ENCODE measurements around the gene SLC25A12.
A peak's percentile ranks its signal among the peaks of the same experiment; 100 is the strongest.
"Not testable (repeated sequence)": the region's sequence is repeated elsewhere in the genome, so short reads cannot be mapped to it uniquely, and the experiment has no call there.

Gene SLC25A12

GRCh38 chr2:171789956-171790355 lies 104.1 kb downstream of the SLC25A12 start:
- no peak for DNase-seq

GRCh38 chr2:171788316-171788993 lies 105.6 kb downstream of the SLC25A12 start:
- DNase-seq, result no peak

GRCh38 chr2:171787333-171788072 lies 106.5 kb downstream of the SLC25A12 start:
- DNase-seq, result no peak

- DNase-seq, result no peak
These were observed 108.6 kb downstream of the SLC25A12 start for GRCh38 chr2:171785450-171785849.

GRCh38 chr2:171778515-171778914 lies 115.5 kb downstream of the SLC25A12 start:
- no peak for DNase-seq

- not testable (repeated sequence) for DNase-seq
These were observed 119.5 kb downstream of the SLC25A12 start for GRCh38 chr2:171774581-171774980.

- DNase-seq, result no peak
These were observed 121.7 kb downstream of the SLC25A12 start for GRCh38 chr2:171772373-171772772.

- no peak for DNase-seq
These were observed 122.6 kb downstream of the SLC25A12 start for GRCh38 chr2:171771463-171771862.

GRCh38 chr2:171763602-171764001 lies 130.4 kb downstream of the SLC25A12 start:
- no peak for DNase-seq

GRCh38 chr2:171762879-171763573 lies 131.0 kb downstream of the SLC25A12 start:
- peak in 1 of 14 donors; percentile 1 for DNase-seq

- not testable (repeated sequence) for DNase-seq
These were observed 132.9 kb downstream of the SLC25A12 start for GRCh38 chr2:171761176-171761575.

- DNase-seq, result not testable (repeated sequence)
These were observed 135.3 kb downstream of the SLC25A12 start for GRCh38 chr2:171758762-171759161.

GRCh38 chr2:171754254-171754939 lies 139.6 kb downstream of the SLC25A12 start:
- no peak for DNase-seq

- DNase-seq, result no peak
These were observed 146.7 kb downstream of the SLC25A12 start for GRCh38 chr2:171747371-171747770.

- DNase-seq, result no peak
These were observed 148.2 kb downstream of the SLC25A12 start for GRCh38 chr2:171745806-171746205.

GRCh38 chr2:171745141-171745540 lies 148.9 kb downstream of the SLC25A12 start:
- no peak for DNase-seq

- DNase-seq, result no peak
These were observed 151.3 kb downstream of the SLC25A12 start for GRCh38 chr2:171742760-171743159.

- no peak for DNase-seq
These were observed 152.9 kb downstream of the SLC25A12 start for GRCh38 chr2:171741189-171741588.

- no peak for DNase-seq
These were observed 157.9 kb downstream of the SLC25A12 start for GRCh38 chr2:171735991-171736710.
